GM12878 (cell line): Measurements from ENCODE around the gene GAR1. TPM values are rescaled to one million over a fixed set of nuclear protein-coding genes. Genes with fewer than 3 reads are reported as not detected.

Experiments
- ATAC-seq: fragments of 200-7000 bp; cut with Tn5 transposase; 3 replicates; pipeline ENCODE4 v1.9.1; 2020; ENCODE audit warnings: mild to moderate bottlenecking, moderate library complexity
- BruUV-seq: library from RNA; stranded (reverse); fragments of 400-500 nt; replicated peaks from 2 replicates; lab custom pipeline; 2021; lab: Mats Ljungman, UMichigan
- CTCF ChIA-PET: fragments of 300-600 bp; sonication (Branson Sonifier 250); formaldehyde crosslinking; extraction: SDS; loops from one replicate; lab custom pipeline; 2021; ENCODE audit warnings: inconsistent platforms; lab: Yijun Ruan, JAX
- POLR2A ChIA-PET: fragments of 350-600 bp; formaldehyde crosslinking; extraction: SDS; loops from one replicate; lab custom pipeline; 2021; ENCODE audit warnings: inconsistent platforms; lab: Charles Lee
- RAD21 ChIA-PET: fragments of 300-600 bp; sonication (Branson Sonifier 250); formaldehyde crosslinking; loops from one replicate; lab custom pipeline; 2023; ENCODE audit warnings: antibody characterized with exemption; ENCODE audit not compliant: unreplicated experiment; lab: Charles Lee
- SMC1A ChIA-PET: fragments of 300-600 bp; sonication (Branson Sonifier 250); formaldehyde crosslinking; loops from one replicate; lab custom pipeline; 2023; ENCODE audit not compliant: unreplicated experiment, uncharacterized antibody; lab: Charles Lee
- DNase-seq: peaks from one replicate; pipeline ENCODE4 v3.0.0-alpha.2; 2011; ENCODE audit warnings: low read depth, low spot score
- FAIRE-seq: peaks from 3 replicates; lab custom pipeline; 2011; peaks lifted over from hg19 to GRCh38; lab: Jason Lieb, UNC
- H2AFZ ChIP-seq: 2 replicates; pipeline ENCODE4 v1.6.0; 2011; ENCODE audit warnings: low read depth, low read length, control low read depth; ENCODE audit not compliant: control insufficient read depth
- H3K27ac ChIP-seq: 2 replicates; pipeline ENCODE4 v1.5.1; 2011; ENCODE audit warnings: control low read depth; ENCODE audit not compliant: control insufficient read depth, insufficient read depth
- H3K27me3 ChIP-seq, 2 experiments: replicated peaks in 1 of 2; 2 replicates each; pipeline versions ENCODE4 v1.6.0 to v1.6.1; 2011; ENCODE audit warnings: low read length in 1 of 2; ENCODE audit not compliant: control insufficient read depth in 2 of 2, insufficient read depth in 2 of 2
- H3K36me3 ChIP-seq, 2 experiments: 2 replicates each; pipeline ENCODE4 v1.5.1; 2011; ENCODE audit warnings: low read length in 1 of 2; ENCODE audit not compliant: control insufficient read depth in 2 of 2, insufficient read depth in 2 of 2
- H3K4me1 ChIP-seq: 2 replicates; pipeline ENCODE4 v1.6.1; 2011; ENCODE audit warnings: mild to moderate bottlenecking, low read length, moderate library complexity, mixed read lengths; ENCODE audit not compliant: control insufficient read depth, insufficient read depth
- H3K4me2 ChIP-seq: 2 replicates; pipeline ENCODE4 v1.6.0; 2011; ENCODE audit warnings: control low read depth; ENCODE audit not compliant: control insufficient read depth, insufficient read depth
- H3K4me3 ChIP-seq: fragments of 200-600 bp; sonication (generic); 2 replicates; pipeline ENCODE4 v1.5.1; 2016
- H3K79me2 ChIP-seq: 2 replicates; pipeline ENCODE4 v1.6.0; 2011; ENCODE audit warnings: low read length; ENCODE audit not compliant: control insufficient read depth, insufficient read depth
- H3K9ac ChIP-seq: 2 replicates; pipeline ENCODE4 v1.8.0; 2011; ENCODE audit warnings: low read length, control low read depth, mixed read lengths; ENCODE audit not compliant: control insufficient read depth, insufficient read depth
- H3K9me3 ChIP-seq: replicated peaks from 3 replicates; pipeline ENCODE4 v1.5.1; 2011; ENCODE audit warnings: mild to moderate bottlenecking, low read length; ENCODE audit not compliant: control insufficient read depth, insufficient read depth
- H4K20me1 ChIP-seq: 2 replicates; pipeline ENCODE4 v1.6.0; 2011; ENCODE audit not compliant: control insufficient read depth, insufficient read depth
- BMI1 ChIP-seq: fragments of 450-650 bp; IDR thresholded peaks from 2 replicates; pipeline ENCODE4 v1.6.1; 2016; ENCODE audit warnings: mild to moderate bottlenecking, moderate library complexity, borderline replicate concordance
- CHD1 ChIP-seq: IDR thresholded peaks from 2 replicates; pipeline ENCODE4 v1.6.1; 2012; ENCODE audit warnings: low read depth, low read length, improper control_type of control experiment
- CREM ChIP-seq: IDR thresholded peaks from 2 replicates; pipeline ENCODE4 v1.6.1; 2014; ENCODE audit warnings: antibody characterized with exemption, low read depth
- ELK1 ChIP-seq: IDR thresholded peaks from 2 replicates; pipeline ENCODE4 v1.6.1; 2012; ENCODE audit warnings: low read depth, low read length, improper control_type of control experiment
- EP300 ChIP-seq, 2 experiments: fragments of 150-350 bp in 1 of 2; IDR thresholded peaks; 2 replicates each; pipeline ENCODE4 v1.6.1; 2011 to 2012; ENCODE audit warnings: low read depth in 2 of 2, low read length in 2 of 2, borderline replicate concordance in 1 of 2, improper control_type of control experiment in 1 of 2, inconsistent platforms in 1 of 2; ENCODE audit not compliant: control insufficient read depth in 1 of 2
- GABPA ChIP-seq: IDR thresholded peaks from 2 replicates; pipeline ENCODE4 v1.6.1; 2014; ENCODE audit warnings: antibody characterized with exemption, low read depth, mild to moderate bottlenecking, inconsistent platforms
- HDAC6 ChIP-seq: fragments of 200-600 bp; sonication (generic); IDR thresholded peaks from one replicate; pipeline ENCODE4 v1.8.0; 2017; ENCODE audit warnings: antibody characterized with exemption; ENCODE audit not compliant: unreplicated experiment
- HDGF ChIP-seq: fragments of 450-650 bp; IDR thresholded peaks from 2 replicates; pipeline ENCODE4 v1.6.1; 2016; ENCODE audit warnings: antibody characterized with exemption
- NR2C1 ChIP-seq: fragments of 450-650 bp; IDR thresholded peaks from 2 replicates; pipeline ENCODE4 v1.6.1; 2017; ENCODE audit warnings: antibody characterized with exemption, mild to moderate bottlenecking, moderate library complexity
- PAX5 ChIP-seq: IDR thresholded peaks from 2 replicates; pipeline ENCODE4 v1.6.1; 2011; ENCODE audit warnings: low read depth, low read length, borderline replicate concordance
- PAX8 ChIP-seq: fragments of 450-650 bp; IDR thresholded peaks from 2 replicates; pipeline ENCODE4 v1.6.1; 2017; ENCODE audit warnings: mild to moderate bottlenecking, moderate library complexity
- RAD21 ChIP-seq: IDR thresholded peaks from 2 replicates; pipeline ENCODE4 v1.6.1; 2011; ENCODE audit warnings: mild to moderate bottlenecking, low read depth, low read length, moderate library complexity; ENCODE audit not compliant: insufficient read depth
- RCOR1 ChIP-seq: conservative IDR thresholded peaks from 2 replicates; pipeline ENCODE4 v1.6.1; 2012; ENCODE audit warnings: low read depth, low read length, improper control_type of control experiment
- STAT1 ChIP-seq: fragments of 450-650 bp; conservative IDR thresholded peaks from 2 replicates; pipeline ENCODE4 v1.6.1; 2014; ENCODE audit warnings: antibody characterized with exemption, mild to moderate bottlenecking
- TCF3 ChIP-seq: IDR thresholded peaks from 2 replicates; pipeline ENCODE4 v1.6.1; 2012; ENCODE audit warnings: low read depth, mild to moderate bottlenecking, low read length, borderline replicate concordance; ENCODE audit not compliant: insufficient read depth
- ZNF217 ChIP-seq: fragments of 450-650 bp; IDR thresholded peaks from 2 replicates; pipeline ENCODE4 v1.6.1; 2017; ENCODE audit warnings: antibody characterized with exemption, mild to moderate bottlenecking
- WGBS: methylation state at CpG from one replicate; pipeline ENCODE4 v1.1.6; 2016; ENCODE audit warnings: low lambda C conversion rate; ENCODE audit not compliant: insufficient replicate concordance, insufficient coverage; ENCODE audit errors: missing lambda C conversion rate; 5-methylcytosine and 5-hydroxymethylcytosine counted together
- in situ Hi-C: fragments of 300-500 bp; cut with MboI; formaldehyde crosslinking; loops from 9 replicates; pipeline ENCODE4 v1.14.3; 2018; ENCODE audit warnings: mixed read lengths
- intact Hi-C: fragments of 100-400 bp; cut with micrococcal nuclease; formaldehyde crosslinking; loops from one replicate; pipeline ENCODE4 v1.14.2; 2022; ENCODE audit not compliant: unreplicated experiment
- polyA plus RNA-seq, 11 experiments: library from polyadenylated mRNA; depleted of rRNA in 4 of 11; unstranded in 6 of 11; stranded (reverse) in 5 of 11; fragments of >200 nt; fragmentation: Nextera tagmentation in 4 of 11; fragmentation: Illumina TruSeq in 1 of 11; extraction: Ambion mirVana in 4 of 11; extraction: Trizol in 1 of 11; gene quantifications; 1 replicate in 1 of 11; 2 replicates in 10 of 11; pipeline versions ENCODE4 v1.2.1 to v1.2.3, GENCODE V29; 2011 to 2016; ENCODE audit warnings: inconsistent platforms in 2 of 11, missing spikeins in 2 of 11, low read depth in 1 of 11
- total RNA-seq, 4 experiments: library from RNA; depleted of rRNA in 3 of 4; stranded (reverse); fragments of >200 nt in 3 of 4; fragmentation: Illumina TruSeq in 1 of 4; extraction: Trizol in 1 of 4; gene quantifications; 2 replicates each; pipeline versions ENCODE4 v1.2.1 to v1.2.3, GENCODE V29; 2013 to 2021
- TF ChIP-seq, protein P1 (sequence below): fragments of 150-350 bp; IDR thresholded peaks from 2 replicates; pipeline ENCODE4 v1.6.1; 2014; ENCODE audit warnings: mild to moderate bottlenecking, low read depth, low read length

The GAR1 gene
- total and polyA plus RNA-seq, 10 of the 15 experiments (the other 5 are each of a cell fraction or from before 2014, with no cell fraction given), result 11.7 to 76.3 (median 29.8) TPM

DNA sequence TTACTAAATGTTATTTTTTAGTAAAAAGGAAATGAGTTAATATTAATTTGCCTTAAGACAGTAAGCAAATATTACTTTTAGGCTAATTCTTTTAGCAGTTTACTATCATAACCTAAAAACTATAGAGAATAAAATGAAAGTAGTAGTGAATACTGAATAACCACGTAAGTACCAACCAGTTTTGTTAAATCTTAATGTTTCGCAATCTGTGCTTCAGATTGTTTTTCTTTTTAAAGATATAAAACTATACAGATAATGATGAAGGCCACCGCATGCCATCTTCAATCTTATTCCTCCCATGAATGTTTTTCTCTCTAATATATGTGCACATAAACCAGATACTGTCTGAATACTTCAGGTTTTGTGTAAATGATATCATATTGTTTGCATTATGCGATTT lies 18.2 kb downstream of the GAR1 start (continued):
- TF ChIP-seq, protein P1, sequence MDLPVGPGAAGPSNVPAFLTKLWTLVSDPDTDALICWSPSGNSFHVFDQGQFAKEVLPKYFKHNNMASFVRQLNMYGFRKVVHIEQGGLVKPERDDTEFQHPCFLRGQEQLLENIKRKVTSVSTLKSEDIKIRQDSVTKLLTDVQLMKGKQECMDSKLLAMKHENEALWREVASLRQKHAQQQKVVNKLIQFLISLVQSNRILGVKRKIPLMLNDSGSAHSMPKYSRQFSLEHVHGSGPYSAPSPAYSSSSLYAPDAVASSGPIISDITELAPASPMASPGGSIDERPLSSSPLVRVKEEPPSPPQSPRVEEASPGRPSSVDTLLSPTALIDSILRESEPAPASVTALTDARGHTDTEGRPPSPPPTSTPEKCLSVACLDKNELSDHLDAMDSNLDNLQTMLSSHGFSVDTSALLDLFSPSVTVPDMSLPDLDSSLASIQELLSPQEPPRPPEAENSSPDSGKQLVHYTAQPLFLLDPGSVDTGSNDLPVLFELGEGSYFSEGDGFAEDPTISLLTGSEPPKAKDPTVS, result no peak
- TF ChIP-seq NR2C1 (no peak), PAX8 (no peak), EP300 (IDR thresholded peaks at IDR 0.05; ENCODE audit: borderline replicate concordance in 1 of 2, control insufficient read depth in 1 of 2, low read depth in 2 of 2, low read length in 2 of 2) (no peak), TCF3 (no peak), PAX5 (no peak)

DNA sequence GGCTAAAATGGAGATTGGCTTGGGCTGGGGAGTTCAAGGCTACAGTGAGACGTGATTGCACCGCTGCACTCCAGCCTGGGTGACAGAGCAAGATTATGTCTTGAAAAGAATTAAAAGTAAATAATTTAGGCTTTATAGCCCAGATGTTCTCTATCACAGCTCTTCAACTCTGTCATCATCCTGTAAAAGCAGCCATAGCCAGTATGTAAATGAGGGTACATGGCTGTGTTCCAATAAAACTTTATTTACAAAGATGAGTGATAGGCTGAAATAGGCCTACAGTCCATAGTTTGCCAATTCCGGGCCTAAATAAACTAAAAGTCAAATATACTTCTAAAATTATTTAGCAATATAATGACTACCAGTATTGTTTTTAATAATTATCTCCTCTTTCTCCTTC lies 21.4 kb downstream of the GAR1 start:
- SMC1A ChIA-PET, result no interaction called here
- RAD21 ChIA-PET, result no interaction called here
- Histone ChIP-seq H3K27ac (no peak overlapping the region), H3K4me1 (no peaks in the 10 kb centered on the region), H3K4me2 (no peak overlapping the region), H3K9ac (no peak overlapping the region), H3K9me3 (no peaks in the 10 kb centered on the region), H4K20me1 (no peaks in the 10 kb centered on the region), H3K79me2 (no peaks in the 10 kb centered on the region), H2AFZ (no peak overlapping the region), H3K27me3 (no peaks in the 10 kb centered on the region), H3K4me3 (no peak overlapping the region), H3K36me3 (no peaks in the 10 kb centered on the region; a peak in 1 of 4 replicates)
- CTCF ChIA-PET, result no interaction called here
- 88% methylated on average over 3 of the region's 3 CpGs for WGBS
- intact Hi-C loops (loop anchor here (10.0 kb wide), 1 partner anchor 138 kb away; no protein-coding TSS in a partner anchor), in situ Hi-C loops (no loop called here)
- DNase-seq (no peak), ATAC-seq (no peak), FAIRE-seq (no peak)
- TF ChIP-seq HDGF, result no peak
- no peak for TF ChIP-seq GABPA
- no peak for TF ChIP-seq CHD1
- no peak for TF ChIP-seq RCOR1
- TF ChIP-seq BMI1, result no peak
- no peak for TF ChIP-seq CREM
- TF ChIP-seq ELK1, result no peak
- TF ChIP-seq RAD21, result no peak
- TF ChIP-seq TCF3, result no peak
- no peak for TF ChIP-seq STAT1
- TF ChIP-seq ZNF217, result no peak
- no peak for TF ChIP-seq HDAC6
- POLR2A ChIA-PET, result no interaction called here
- no TSS peak for BruUV-seq
